Stimulated activated CD4-positive, alpha-beta T cell treated with anti-CD3 and anti-CD28 coated beads, Interleukin-4, amount 100 ng/mL, for 1 hour (primary cell): ENCODE results near the gene RNGTT.
A peak's percentile ranks its signal among the peaks of the same experiment; 100 is the strongest.
"Not testable (repeated sequence)": the region's sequence is repeated elsewhere in the genome, so short reads cannot be mapped to it uniquely, and the experiment has no call there.

ENCODE experiments used
- DNase-seq: peaks from one replicate; pipeline ENCODE4 v3.0.0-alpha.2; 2020

The RNGTT gene

GRCh38 chr6:88785478-88785877, 177.9 kb downstream of the RNGTT start:
- no peak for DNase-seq

GRCh38 chr6:88780714-88781389, 182.6 kb downstream of the RNGTT start:
- DNase-seq = peak; percentile 9

GRCh38 chr6:88775866-88776571, 187.4 kb downstream of the RNGTT start:
- no peak for DNase-seq

GRCh38 chr6:88768114-88768513, 195.3 kb downstream of the RNGTT start:
- DNase-seq = not testable (repeated sequence)

GRCh38 chr6:88764081-88764480, 199.3 kb downstream of the RNGTT start:
- no peak for DNase-seq

GRCh38 chr6:88763160-88763559, 200.3 kb downstream of the RNGTT start:
- no peak for DNase-seq

DNA sequence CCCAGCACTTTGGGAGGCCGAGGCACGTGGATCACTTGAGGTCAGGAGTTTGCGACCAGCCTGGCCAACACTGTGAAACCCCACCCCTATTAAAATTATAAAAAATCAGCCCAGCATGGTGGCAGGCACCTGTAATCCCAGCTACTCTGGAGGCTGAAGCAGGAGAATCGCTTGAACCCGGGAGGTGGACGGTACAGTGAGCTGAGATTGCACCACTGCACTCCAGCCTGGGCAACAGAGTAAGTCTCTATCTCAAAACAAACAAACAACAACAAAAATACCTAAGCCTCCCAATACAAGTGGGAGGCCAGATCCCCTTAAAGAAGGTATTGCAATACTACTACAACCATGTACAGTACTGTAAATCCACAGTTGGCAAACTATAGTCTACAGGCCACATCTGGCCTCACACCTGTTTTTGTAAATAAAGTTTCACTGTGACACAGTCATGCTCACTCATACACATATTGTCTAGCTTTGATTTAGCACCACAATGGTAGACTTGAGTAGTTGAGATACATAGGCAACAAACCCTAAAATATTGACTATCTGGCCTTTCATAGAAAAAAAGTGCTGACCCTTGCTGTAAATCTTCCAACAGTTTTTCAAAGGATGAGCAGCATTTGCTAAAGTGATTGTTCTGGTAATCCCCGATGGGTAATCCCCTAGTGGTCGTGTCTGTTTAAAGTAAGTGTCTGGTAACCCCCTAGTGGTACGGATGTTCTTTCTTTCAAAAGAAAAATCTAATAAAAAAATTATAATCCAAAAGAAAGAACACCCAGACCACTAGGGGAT, 202.0 kb downstream of the RNGTT start:
- no peak for DNase-seq

- DNase-seq = no peak
Measured at GRCh38 chr6:88760091-88760490, 203.3 kb downstream of the RNGTT start.

- DNase-seq = no peak
Measured at GRCh38 chr6:88750936-88751335, 212.5 kb downstream of the RNGTT start.

DNA sequence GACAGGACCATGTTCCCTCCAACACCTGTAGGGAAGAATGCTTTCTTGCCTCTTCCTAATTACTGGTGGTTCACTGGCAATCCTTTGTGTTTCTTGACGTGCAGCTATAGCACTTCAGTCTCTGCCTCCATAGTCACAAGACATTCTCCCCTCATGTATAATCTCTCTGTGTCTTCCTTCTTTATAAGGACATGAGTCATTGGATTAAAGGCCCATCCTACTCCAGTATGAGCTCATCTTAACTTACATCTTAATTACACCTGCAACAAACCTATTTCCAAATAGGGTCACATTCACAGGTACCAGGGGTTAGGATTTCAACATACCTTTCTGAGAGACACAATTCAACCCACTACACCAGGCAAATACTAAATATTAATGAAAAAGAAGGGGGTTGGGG, 213.6 kb downstream of the RNGTT start:
- DNase-seq = no peak

DNA sequence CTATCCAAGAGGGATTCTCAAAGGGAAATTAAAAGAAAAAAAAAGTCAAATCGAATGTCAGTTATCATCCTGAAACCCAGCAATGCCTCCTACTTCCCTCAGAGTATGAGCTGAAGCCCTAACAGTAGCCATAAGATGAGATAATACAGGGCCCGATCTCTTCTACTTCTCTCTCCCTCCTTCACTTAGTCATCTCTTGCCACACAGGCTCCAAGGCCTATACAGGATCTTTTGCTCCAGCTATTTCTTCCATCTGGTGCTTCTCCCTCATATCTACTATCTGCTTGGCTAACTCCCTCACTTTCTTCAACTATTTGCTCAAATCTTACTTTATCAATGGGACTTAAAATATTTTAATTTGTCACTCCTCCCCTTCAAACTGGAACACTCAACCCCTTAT, 215.3 kb downstream of the RNGTT start:
- DNase-seq = no peak

- no peak for DNase-seq
Measured at GRCh38 chr6:88741939-88742338, 221.5 kb downstream of the RNGTT start.

- DNase-seq = no peak
Measured at GRCh38 chr6:88741071-88741470, 222.3 kb downstream of the RNGTT start.

GRCh38 chr6:88734544-88734943, 228.9 kb downstream of the RNGTT start:
- DNase-seq = no peak

- DNase-seq = no peak
Measured at GRCh38 chr6:88730611-88731011, 232.8 kb downstream of the RNGTT start.

DNA sequence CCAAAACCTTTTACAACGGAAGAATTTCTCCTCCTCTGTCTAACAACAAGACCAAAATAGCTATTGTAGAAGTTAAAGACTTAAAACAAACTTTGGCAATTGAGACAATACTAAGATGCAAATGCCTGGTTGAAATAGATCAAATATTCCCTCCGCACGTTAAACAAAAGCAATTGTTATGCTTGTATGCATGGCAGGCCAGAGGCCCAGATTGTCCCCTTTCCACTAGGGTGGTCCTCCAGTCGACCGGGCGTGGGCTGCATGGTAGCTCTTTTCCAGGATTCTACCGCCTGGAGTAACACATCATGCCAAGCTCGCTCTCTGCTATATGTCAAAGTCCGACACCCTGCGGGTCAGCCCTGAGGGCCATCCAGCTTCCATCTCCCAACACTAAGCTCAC, 234.7 kb downstream of the RNGTT start:
- DNase-seq = no peak

DNA sequence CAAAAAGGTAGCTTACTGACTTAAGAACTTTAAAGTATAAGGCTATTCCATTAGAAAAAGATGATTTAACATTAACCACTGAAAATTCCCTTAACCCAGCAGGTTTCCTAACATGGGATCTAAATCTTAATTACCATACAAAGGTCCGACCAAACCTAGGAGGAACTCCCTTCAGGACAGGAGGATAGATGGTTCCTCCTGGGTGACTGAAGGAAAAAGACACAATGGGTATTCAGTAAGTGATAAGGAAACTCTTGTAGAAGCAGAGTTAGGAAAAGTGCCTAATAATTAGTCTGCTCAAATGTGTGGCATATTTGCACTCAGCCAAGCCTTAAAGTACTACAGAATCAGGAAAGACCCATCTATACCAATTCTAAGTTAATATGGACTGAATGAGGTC, 237.0 kb downstream of the RNGTT start:
- DNase-seq = not testable (repeated sequence)

DNA sequence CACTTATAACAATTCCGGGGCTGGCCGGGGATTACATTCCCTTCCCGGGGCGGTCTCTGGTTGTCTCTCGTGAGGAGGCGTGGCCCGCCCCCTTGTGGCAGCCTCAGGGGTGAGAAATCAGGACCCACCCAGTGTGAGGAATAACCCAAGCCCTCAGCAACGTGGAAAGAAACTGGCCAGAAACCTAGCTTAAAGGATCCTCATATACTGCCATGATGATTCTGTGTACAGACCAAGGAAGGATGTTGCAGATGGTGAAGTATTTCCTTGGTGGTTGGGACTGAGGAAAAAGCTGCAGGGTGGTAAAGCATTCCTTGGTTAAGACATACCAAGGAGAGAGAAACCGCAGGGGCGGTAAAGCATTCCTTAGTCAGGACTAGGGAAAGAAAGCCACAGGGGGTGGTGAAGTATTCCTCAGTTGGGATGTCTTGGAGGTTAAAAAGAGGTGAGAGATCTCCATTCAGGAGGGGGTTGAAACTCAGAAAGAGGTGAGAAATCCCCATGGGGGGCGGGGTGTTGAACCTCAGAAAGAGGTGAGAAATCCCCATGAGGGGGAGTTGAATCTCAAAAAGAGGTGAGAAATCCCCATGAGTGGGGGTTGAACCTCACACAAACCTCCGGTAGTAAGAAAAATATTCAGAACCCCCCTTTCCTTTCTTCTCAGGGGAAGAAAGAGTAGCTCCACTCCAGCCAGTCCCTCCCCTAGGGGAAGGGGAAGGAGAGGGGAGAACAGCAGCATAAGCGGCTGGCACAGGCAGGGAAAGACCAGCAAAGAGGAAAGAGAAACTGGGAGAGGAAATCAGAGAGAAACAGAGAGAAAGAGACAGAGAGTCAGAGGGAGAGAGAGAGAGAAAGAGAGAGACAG, 238.1 kb downstream of the RNGTT start:
- peak; percentile 30 for DNase-seq

DNA sequence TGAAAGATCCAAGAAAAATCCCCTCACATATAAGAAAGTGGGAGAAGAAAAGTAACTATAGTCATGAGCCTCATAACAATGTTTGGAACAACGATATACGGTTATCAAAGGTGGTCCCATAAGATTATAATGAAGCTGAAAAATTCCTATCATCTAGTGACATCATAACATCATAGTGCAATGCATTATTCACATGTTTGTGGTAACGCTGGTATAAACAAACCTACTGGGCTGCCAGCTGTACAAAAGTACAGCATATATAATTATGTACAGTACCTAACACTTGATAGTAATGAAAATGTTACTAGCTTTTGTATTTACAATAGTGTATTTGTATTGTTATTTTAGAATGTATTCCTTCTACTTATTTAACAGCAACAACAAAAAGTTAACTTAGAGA, 240.7 kb downstream of the RNGTT start:
- DNase-seq = no peak

GRCh38 chr6:88716399-88716798, 247.0 kb downstream of the RNGTT start:
- DNase-seq = not testable (repeated sequence)

- no peak for DNase-seq
Measured at GRCh38 chr6:88712243-88712936, 251.0 kb downstream of the RNGTT start.

- no peak for DNase-seq
Measured at GRCh38 chr6:88709819-88710246, 253.6 kb downstream of the RNGTT start.
